ENCODE data around the gene ANKRD29. TPM values are rescaled to one million over a fixed set of nuclear protein-coding genes. Genes with fewer than 3 reads are reported as not detected.

Gene ANKRD29
- total and polyA plus RNA-seq, 10 of the 15 experiments (the other 5 are each of a cell fraction or from before 2014, with no cell fraction given), result 0.53 to 9.2 (median 1.6) TPM

DNA sequence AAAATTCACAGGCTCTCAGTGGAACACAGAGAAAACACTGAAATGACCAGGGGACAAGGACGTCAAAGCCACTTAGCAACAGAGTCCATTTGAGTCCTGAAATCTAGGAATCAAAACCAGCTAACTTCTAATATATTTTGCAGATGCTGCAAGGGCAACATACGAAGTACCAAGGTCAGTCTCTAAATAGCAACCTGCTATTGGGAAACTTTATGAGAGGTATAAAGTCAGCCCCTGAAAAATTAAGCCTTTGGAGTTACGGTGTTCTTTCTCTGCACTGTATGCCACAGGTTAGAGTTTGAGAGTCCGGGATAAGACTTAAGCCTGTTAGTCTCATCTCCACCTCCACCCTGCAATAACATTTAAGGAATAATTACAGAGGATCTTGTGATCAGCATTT lies 89.7 kb downstream of the ANKRD29 start (continued):
- TF ChIP-seq, protein P1, sequence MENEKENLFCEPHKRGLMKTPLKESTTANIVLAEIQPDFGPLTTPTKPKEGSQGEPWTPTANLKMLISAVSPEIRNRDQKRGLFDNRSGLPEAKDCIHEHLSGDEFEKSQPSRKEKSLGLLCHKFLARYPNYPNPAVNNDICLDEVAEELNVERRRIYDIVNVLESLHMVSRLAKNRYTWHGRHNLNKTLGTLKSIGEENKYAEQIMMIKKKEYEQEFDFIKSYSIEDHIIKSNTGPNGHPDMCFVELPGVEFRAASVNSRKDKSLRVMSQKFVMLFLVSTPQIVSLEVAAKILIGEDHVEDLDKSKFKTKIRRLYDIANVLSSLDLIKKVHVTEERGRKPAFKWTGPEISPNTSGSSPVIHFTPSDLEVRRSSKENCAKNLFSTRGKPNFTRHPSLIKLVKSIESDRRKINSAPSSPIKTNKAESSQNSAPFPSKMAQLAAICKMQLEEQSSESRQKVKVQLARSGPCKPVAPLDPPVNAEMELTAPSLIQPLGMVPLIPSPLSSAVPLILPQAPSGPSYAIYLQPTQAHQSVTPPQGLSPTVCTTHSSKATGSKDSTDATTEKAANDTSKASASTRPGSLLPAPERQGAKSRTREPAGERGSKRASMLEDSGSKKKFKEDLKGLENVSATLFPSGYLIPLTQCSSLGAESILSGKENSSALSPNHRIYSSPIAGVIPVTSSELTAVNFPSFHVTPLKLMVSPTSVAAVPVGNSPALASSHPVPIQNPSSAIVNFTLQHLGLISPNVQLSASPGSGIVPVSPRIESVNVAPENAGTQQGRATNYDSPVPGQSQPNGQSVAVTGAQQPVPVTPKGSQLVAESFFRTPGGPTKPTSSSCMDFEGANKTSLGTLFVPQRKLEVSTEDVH (IDR thresholded peaks at IDR 0.05; ENCODE audit: low read depth, partially characterized antibody), result no peak
- TF ChIP-seq RAD51 (IDR thresholded peaks at IDR 0.05), result no peak

DNA sequence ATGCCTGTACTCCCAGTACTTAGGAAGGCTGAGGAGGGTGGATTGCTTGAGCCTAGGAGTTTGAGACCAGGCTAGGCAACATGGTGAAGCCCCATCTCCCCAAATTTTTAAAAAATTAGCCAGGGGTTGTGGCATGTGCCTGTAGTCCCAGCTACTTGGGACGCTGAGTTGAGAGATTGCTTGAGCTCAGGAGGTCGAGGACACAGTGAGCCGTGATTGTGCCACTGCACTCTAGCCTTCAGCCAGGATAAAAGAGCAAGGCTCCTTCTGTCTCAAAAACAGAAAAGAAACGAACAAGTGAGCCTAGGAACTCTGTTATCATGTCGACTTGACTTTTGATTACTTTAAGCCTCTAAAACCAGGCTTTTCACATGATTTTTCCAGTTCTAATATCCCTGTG lies 90.1 kb downstream of the ANKRD29 start:
- ATAC-seq (no peak), FAIRE-seq (no peak), DNase-seq (ENCODE audit: low read depth, low spot score) (no peak)
- Histone ChIP-seq H3K4me3 (no peak overlapping the region), H3K36me3 (ENCODE audit: control insufficient read depth in 2 of 2, insufficient read depth in 2 of 2, low read length in 1 of 2) (peaks cover 5 to 26% of the 10 kb centered on the region in 2 experiments), H4K20me1 (ENCODE audit: control insufficient read depth, insufficient read depth) (no peaks in the 10 kb centered on the region), H3K27me3 (replicated peaks in 1 of 2; ENCODE audit: control insufficient read depth in 2 of 2, insufficient read depth in 2 of 2, low read length in 1 of 2) (no peaks in the 10 kb centered on the region), H3K4me2 (ENCODE audit: control insufficient read depth, insufficient read depth) (no peak overlapping the region), H3K4me1 (ENCODE audit: control insufficient read depth, insufficient read depth, low read length) (peaks cover 14% of the 10 kb centered on the region), H3K9ac (ENCODE audit: control insufficient read depth, insufficient read depth, low read length) (no peak overlapping the region), H3K79me2 (ENCODE audit: control insufficient read depth, insufficient read depth, low read length) (peaks cover 2% of the 10 kb centered on the region; the same call in 1 of the 2 replicates), H2AFZ (ENCODE audit: control insufficient read depth, low read depth, low read length) (no peak overlapping the region), H3K27ac (ENCODE audit: control insufficient read depth, insufficient read depth) (no peak overlapping the region), H3K9me3 (replicated peaks; ENCODE audit: control insufficient read depth, insufficient read depth, low read length) (no peaks in the 10 kb centered on the region)
- ChIA-PET POLR2A (no interaction called here), SMC1A (ENCODE audit: uncharacterized antibody, unreplicated experiment) (interaction anchor here (1.3 to 1.7 kb wide), 2 partner anchors 9 to 56 kb away, joined by 3 to 11 read pairs; no protein-coding TSS in a partner anchor), RAD21 (ENCODE audit: unreplicated experiment) (no interaction called here), CTCF (interaction anchor here (1.3 kb wide), 1 partner anchor 130 kb away, joined by 4 read pairs; no protein-coding TSS in a partner anchor)
- in situ Hi-C loops (cut with MboI), result no loop called here
- 96% methylated on average over 5 of the region's 5 CpGs for WGBS (ENCODE audit: insufficient coverage, insufficient replicate concordance, low lambda C conversion rate, missing lambda C conversion rate)
- no TSS peak for BruUV-seq (replicated peaks)
- no peak for TF ChIP-seq IKZF2 (IDR thresholded peaks at IDR 0.05)
- TF ChIP-seq BHLHE40 (IDR thresholded peaks at IDR 0.05; ENCODE audit: borderline replicate concordance in 1 of 2, low read depth in 2 of 2, low read length in 1 of 2), result no peak
- TF ChIP-seq WRNIP1 (IDR thresholded peaks at IDR 0.05; ENCODE audit: borderline replicate concordance, low read depth, low read length), result no peak
- no peak for TF ChIP-seq MTA2 (IDR thresholded peaks at IDR 0.05; ENCODE audit: low read depth)
- no peak for TF ChIP-seq TCF7 (IDR thresholded peaks at IDR 0.05; ENCODE audit: borderline replicate concordance)
- TF ChIP-seq, protein P2, sequence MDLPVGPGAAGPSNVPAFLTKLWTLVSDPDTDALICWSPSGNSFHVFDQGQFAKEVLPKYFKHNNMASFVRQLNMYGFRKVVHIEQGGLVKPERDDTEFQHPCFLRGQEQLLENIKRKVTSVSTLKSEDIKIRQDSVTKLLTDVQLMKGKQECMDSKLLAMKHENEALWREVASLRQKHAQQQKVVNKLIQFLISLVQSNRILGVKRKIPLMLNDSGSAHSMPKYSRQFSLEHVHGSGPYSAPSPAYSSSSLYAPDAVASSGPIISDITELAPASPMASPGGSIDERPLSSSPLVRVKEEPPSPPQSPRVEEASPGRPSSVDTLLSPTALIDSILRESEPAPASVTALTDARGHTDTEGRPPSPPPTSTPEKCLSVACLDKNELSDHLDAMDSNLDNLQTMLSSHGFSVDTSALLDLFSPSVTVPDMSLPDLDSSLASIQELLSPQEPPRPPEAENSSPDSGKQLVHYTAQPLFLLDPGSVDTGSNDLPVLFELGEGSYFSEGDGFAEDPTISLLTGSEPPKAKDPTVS (IDR thresholded peaks at IDR 0.05; ENCODE audit: low read depth, low read length), result no peak
- TF ChIP-seq ZZZ3 (IDR thresholded peaks at IDR 0.05; ENCODE audit: control insufficient read depth, insufficient read length, low read depth), result no peak
- no peak for TF ChIP-seq EZH2 (IDR thresholded peaks at IDR 0.05; ENCODE audit: borderline replicate concordance, control insufficient read depth, low read depth, low read length)
- no peak for TF ChIP-seq RB1 (IDR thresholded peaks at IDR 0.05; ENCODE audit: borderline replicate concordance)
- intact Hi-C loops (cut with micrococcal nuclease; ENCODE audit: unreplicated experiment), result no loop called here
